ENCODE results near the gene GRP.

DNA sequence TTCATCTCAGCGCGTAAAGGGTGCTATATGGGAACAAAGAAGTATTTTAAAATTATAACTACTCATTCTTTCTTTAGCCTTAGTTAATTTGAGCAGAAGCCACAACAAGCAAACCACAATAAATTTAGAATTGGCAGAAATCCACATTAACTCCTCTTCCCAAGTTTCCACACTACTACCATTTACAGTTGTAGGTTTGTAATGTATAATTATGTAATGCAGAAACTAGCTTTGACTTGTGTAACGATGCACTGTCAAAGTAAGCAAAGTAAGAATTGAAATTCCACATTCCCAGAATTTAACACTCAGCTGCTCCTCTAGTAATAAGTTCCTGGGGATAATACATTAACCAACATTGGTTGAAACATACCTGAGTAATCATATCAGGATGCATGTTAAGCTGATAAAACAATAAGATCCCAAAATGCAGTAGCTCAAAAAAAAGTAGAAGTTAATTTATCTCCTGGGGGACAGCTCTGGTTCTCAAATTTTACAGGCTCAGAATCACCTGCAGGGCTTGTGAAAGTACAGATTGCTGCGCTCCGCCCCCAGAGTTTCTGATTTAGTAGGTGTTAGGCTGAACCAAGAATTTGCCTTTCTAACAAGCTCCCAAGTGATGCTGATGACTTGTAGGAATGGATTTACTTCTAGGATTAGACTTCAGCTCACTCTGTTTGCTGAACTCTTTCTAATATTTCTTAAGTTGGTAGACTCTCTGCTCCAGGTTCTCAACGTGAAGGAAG lies 9.9 kb downstream of the GRP start:
- TF ChIP-seq, protein P1, sequence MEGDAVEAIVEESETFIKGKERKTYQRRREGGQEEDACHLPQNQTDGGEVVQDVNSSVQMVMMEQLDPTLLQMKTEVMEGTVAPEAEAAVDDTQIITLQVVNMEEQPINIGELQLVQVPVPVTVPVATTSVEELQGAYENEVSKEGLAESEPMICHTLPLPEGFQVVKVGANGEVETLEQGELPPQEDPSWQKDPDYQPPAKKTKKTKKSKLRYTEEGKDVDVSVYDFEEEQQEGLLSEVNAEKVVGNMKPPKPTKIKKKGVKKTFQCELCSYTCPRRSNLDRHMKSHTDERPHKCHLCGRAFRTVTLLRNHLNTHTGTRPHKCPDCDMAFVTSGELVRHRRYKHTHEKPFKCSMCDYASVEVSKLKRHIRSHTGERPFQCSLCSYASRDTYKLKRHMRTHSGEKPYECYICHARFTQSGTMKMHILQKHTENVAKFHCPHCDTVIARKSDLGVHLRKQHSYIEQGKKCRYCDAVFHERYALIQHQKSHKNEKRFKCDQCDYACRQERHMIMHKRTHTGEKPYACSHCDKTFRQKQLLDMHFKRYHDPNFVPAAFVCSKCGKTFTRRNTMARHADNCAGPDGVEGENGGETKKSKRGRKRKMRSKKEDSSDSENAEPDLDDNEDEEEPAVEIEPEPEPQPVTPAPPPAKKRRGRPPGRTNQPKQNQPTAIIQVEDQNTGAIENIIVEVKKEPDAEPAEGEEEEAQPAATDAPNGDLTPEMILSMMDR (IDR thresholded peaks at IDR 0.05), result no peak
- TF ChIP-seq POLR2A (IDR thresholded peaks at IDR 0.05), result no peak

Measured in thyroid gland (tissue), 4 donors.